K562 (cell line): ENCODE results near the gene ATP6V0A4.

Source experiments
- ARHGAP35 ChIP-seq: fragments of 450-650 bp; IDR thresholded peaks from 2 replicates; pipeline ENCODE4 v1.6.1; 2018; ENCODE audit not compliant: partially characterized antibody
- EP300 ChIP-seq: IDR thresholded peaks from 2 replicates; pipeline ENCODE4 v1.6.1; 2012; ENCODE audit warnings: low read length, improper control_type of control experiment
- MCM5 ChIP-seq: fragments of 450-650 bp; IDR thresholded peaks from 2 replicates; pipeline ENCODE4 v1.6.1; 2016; ENCODE audit warnings: low read depth
- NFXL1 ChIP-seq: fragments of 450-650 bp; formaldehyde crosslinking; IDR thresholded peaks from 2 replicates; pipeline ENCODE4 v1.4.0; 2021; ENCODE audit warnings: mild to moderate bottlenecking
- POLR2AphosphoS5 ChIP-seq: IDR thresholded peaks from 2 replicates; pipeline ENCODE4 v1.6.1; 2011; ENCODE audit warnings: mild to moderate bottlenecking, low read depth, low read length, moderate library complexity; ENCODE audit not compliant: control insufficient read depth, insufficient read depth
- SPI1 ChIP-seq: IDR thresholded peaks from 2 replicates; pipeline ENCODE4 v1.6.1; 2011; ENCODE audit warnings: low read depth, low read length, control low read depth, borderline replicate concordance
- YY1 ChIP-seq, 3 experiments: IDR thresholded peaks; 2 replicates each; pipeline ENCODE4 v1.6.1; 2011; ENCODE audit warnings: low read length in 2 of 3, mild to moderate bottlenecking in 2 of 3, moderate library complexity in 2 of 3, borderline replicate concordance in 1 of 3, control low read depth in 1 of 3, low read depth in 1 of 3; ENCODE audit not compliant: insufficient read depth in 3 of 3, insufficient replicate concordance in 2 of 3, control insufficient read depth in 1 of 3, insufficient read length in 1 of 3; ENCODE audit errors: extremely low read depth in 1 of 3
- ZNF785 ChIP-seq: fragments of 250-450 bp; sonication (Bioruptor Pico); IDR thresholded peaks from 2 replicates; pipeline ENCODE4 v1.4.0; 2020; ENCODE audit warnings: mild to moderate bottlenecking
- TF ChIP-seq, protein P1 (sequence below), 2 experiments: fragments of 450-650 bp; formaldehyde crosslinking in 1 of 2; IDR thresholded peaks; 2 replicates each; pipeline versions ENCODE4 v1.4.0 to v1.6.1; 2014 to 2020; ENCODE audit warnings: mild to moderate bottlenecking in 2 of 2, borderline replicate concordance in 1 of 2, low read depth in 1 of 2

DNA sequence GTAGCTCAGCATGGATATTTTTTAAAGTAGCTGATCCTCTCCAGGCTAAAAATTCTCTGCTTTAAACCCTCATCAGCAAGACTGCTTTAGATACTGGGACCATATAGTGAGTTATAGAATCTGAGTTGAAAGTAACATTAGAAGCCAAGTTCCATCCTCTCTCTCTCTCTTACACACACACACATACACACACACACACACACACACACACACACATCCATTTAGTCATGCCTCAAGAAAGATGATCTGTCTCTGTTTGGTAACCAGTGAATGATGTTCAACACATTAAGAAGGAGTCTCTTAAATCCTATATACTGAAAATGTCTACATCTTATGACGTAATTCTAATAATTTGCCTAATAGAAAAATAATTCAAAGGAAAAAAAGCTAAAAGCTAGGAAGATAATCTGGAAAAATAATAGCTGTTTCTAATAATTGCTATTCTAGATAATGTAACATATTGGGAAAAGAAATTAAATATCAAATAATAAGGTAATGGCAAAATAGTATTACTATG lies 16.9 kb upstream of the ATP6V0A4 start:
- TF ChIP-seq EP300: no peak
- no peak for TF ChIP-seq NFXL1
- no peak for TF ChIP-seq POLR2AphosphoS5
- TF ChIP-seq, protein P1, sequence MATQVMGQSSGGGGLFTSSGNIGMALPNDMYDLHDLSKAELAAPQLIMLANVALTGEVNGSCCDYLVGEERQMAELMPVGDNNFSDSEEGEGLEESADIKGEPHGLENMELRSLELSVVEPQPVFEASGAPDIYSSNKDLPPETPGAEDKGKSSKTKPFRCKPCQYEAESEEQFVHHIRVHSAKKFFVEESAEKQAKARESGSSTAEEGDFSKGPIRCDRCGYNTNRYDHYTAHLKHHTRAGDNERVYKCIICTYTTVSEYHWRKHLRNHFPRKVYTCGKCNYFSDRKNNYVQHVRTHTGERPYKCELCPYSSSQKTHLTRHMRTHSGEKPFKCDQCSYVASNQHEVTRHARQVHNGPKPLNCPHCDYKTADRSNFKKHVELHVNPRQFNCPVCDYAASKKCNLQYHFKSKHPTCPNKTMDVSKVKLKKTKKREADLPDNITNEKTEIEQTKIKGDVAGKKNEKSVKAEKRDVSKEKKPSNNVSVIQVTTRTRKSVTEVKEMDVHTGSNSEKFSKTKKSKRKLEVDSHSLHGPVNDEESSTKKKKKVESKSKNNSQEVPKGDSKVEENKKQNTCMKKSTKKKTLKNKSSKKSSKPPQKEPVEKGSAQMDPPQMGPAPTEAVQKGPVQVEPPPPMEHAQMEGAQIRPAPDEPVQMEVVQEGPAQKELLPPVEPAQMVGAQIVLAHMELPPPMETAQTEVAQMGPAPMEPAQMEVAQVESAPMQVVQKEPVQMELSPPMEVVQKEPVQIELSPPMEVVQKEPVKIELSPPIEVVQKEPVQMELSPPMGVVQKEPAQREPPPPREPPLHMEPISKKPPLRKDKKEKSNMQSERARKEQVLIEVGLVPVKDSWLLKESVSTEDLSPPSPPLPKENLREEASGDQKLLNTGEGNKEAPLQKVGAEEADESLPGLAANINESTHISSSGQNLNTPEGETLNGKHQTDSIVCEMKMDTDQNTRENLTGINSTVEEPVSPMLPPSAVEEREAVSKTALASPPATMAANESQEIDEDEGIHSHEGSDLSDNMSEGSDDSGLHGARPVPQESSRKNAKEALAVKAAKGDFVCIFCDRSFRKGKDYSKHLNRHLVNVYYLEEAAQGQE (IDR thresholded peaks at IDR 0.05; ENCODE audit: borderline replicate concordance): no peak
- TF ChIP-seq, protein P1 (CRISPR knock-in tag; IDR thresholded peaks at IDR 0.05; ENCODE audit: low read depth): no peak
- no peak for TF ChIP-seq ZNF785 (CRISPR knock-in tag)
- TF ChIP-seq YY1 (IDR thresholded peaks at IDR 0.05; ENCODE audit: borderline replicate concordance in 1 of 3, control insufficient read depth in 1 of 3, extremely low read depth in 1 of 3, insufficient read depth in 3 of 3, insufficient read length in 1 of 3, insufficient replicate concordance in 2 of 3, low read depth in 1 of 3, low read length in 2 of 3): no peak
- TF ChIP-seq ARHGAP35: no peak
- no peak for TF ChIP-seq MCM5
- no peak for TF ChIP-seq SPI1
